Mucosa of rectum (tissue), 2 donors: ENCODE results near the gene ZNF28.
A peak's percentile ranks its signal among the peaks of the same experiment; 100 is the strongest.
"Not testable (repeated sequence)": the region's sequence is repeated elsewhere in the genome, so short reads cannot be mapped to it uniquely, and the experiment has no call there.

Experiments
- H3K27ac ChIP-seq, 2 donors: one replicate each; pipeline ENCODE4 v1.7.0; 2013; ENCODE audit warnings: inconsistent platforms in 2 of 2, low read depth in 2 of 2, low read length in 2 of 2
- H3K27me3 ChIP-seq, 2 donors: one replicate each; pipeline ENCODE4 v1.7.0; 2013; ENCODE audit warnings: low read length in 2 of 2; ENCODE audit not compliant: control insufficient read depth in 2 of 2, insufficient read depth in 2 of 2
- H3K36me3 ChIP-seq, 2 donors: one replicate each; pipeline ENCODE4 v1.7.0; 2013; ENCODE audit warnings: low read length in 2 of 2; ENCODE audit not compliant: control insufficient read depth in 2 of 2, insufficient read depth in 2 of 2
- H3K4me1 ChIP-seq, 2 donors: one replicate each; pipeline ENCODE4 v1.7.0; 2013; ENCODE audit warnings: low read length in 2 of 2, mild to moderate bottlenecking in 1 of 2; ENCODE audit not compliant: control insufficient read depth in 2 of 2, insufficient read depth in 2 of 2
- H3K4me3 ChIP-seq, 2 donors: one replicate each; pipeline ENCODE4 v1.7.0; 2013; ENCODE audit warnings: low read length in 2 of 2
- H3K9ac ChIP-seq, 2 donors: one replicate each; pipeline ENCODE4 v1.7.0; 2013; ENCODE audit warnings: low read length in 2 of 2, low read depth in 1 of 2, mild to moderate bottlenecking in 1 of 2
- H3K9me3 ChIP-seq, 2 donors: one replicate each; pipeline ENCODE4 v1.7.0; 2013; ENCODE audit warnings: low read length in 2 of 2; ENCODE audit not compliant: control insufficient read depth in 2 of 2
- donor health status: healthy.
- donor health status: Normal muscosa, but diverticular disease.

Gene ZNF28

GRCh38 chr19:52821204-52821960, at the start of gene ZNF28:
TSS of gene ZNF28 (minus strand) at chr19:52821633. CDS start at chr19:52817958, 3,675 bp downstream.
- not testable (repeated sequence) for H3K27me3 ChIP-seq, H3K9me3 ChIP-seq, H3K4me1 ChIP-seq
- Histone ChIP-seq H3K27ac (peak within 1 kb of the TSS; percentile 32 to 48), H3K36me3 (peaks cover 7 to 13% of the 10 kb centered on the region in 2 donors), H3K9ac (peak within 1 kb of the TSS; percentile 76 to 81), H3K4me3 (peak within 1 kb of the TSS; percentile 76 to 86)

- H3K27me3 ChIP-seq, H3K9me3 ChIP-seq, H3K9ac ChIP-seq, H3K4me1 ChIP-seq, H3K4me3 ChIP-seq, H3K27ac ChIP-seq, H3K36me3 ChIP-seq: not testable (repeated sequence)
Measured at GRCh38 chr19:52868031-52868430, 46.6 kb upstream of the ZNF28 start.

- not testable (repeated sequence) for H3K27me3 ChIP-seq, H3K4me1 ChIP-seq, H3K9me3 ChIP-seq
- Histone ChIP-seq H3K27ac (peak within 1 kb of the TSS; percentile 44 to 61), H3K9ac (peak within 1 kb of the TSS; percentile 73 to 84), H3K36me3 (peaks cover 8 to 12% of the 10 kb centered on the region in 2 donors), H3K4me3 (peak within 1 kb of the TSS; percentile 78 to 89)
Measured at GRCh38 chr19:52857378-52858191, 36.2 kb upstream of the ZNF28 start, which contains the start of gene ZNF468. TSS of gene ZNF468 (minus strand) at chr19:52857619. CDS start at chr19:52854272, 3,347 bp downstream.

GRCh38 chr19:52856540-52857377, 35.3 kb upstream of the ZNF28 start:
- H3K9ac ChIP-seq: peak overlapping the region; percentile 73 to 84
- H3K4me1 ChIP-seq: not testable (repeated sequence)
- H3K27ac ChIP-seq: peak overlapping the region in 1 of 2 donors; percentile 44

GRCh38 chr19:52847352-52847751, 25.9 kb upstream of the ZNF28 start:
- not testable (repeated sequence) for H3K27me3 ChIP-seq, H3K9ac ChIP-seq, H3K4me3 ChIP-seq, H3K4me1 ChIP-seq, H3K27ac ChIP-seq
- Histone ChIP-seq H3K9me3 (peaks cover 21 to 36% of the 10 kb centered on the region in 2 donors), H3K36me3 (peaks cover 75 to 84% of the 10 kb centered on the region in 2 donors)

More at GRCh38 chr19:52856540-52857377, 35.3 kb upstream of the ZNF28 start:
- H3K9me3 ChIP-seq, H3K27me3 ChIP-seq: not testable (repeated sequence)
- H3K36me3 ChIP-seq: peaks cover 8 to 16% of the 10 kb centered on the region in 2 donors
- H3K4me3 ChIP-seq: peak overlapping the region; percentile 78 to 89

GRCh38 chr19:52840825-52841465, 19.5 kb upstream of the ZNF28 start:
- peak overlapping the region in 1 of 2 donors; percentile 1 for H3K4me3 ChIP-seq

GRCh38 chr19:52834289-52834688, 12.9 kb upstream of the ZNF28 start:
- H3K4me1 ChIP-seq: not testable (repeated sequence)

More at GRCh38 chr19:52840825-52841465, 19.5 kb upstream of the ZNF28 start:
- H3K27ac ChIP-seq, H3K27me3 ChIP-seq, H3K4me1 ChIP-seq, H3K9ac ChIP-seq: not testable (repeated sequence)
- H3K36me3 ChIP-seq: peaks cover 57 to 67% of the 10 kb centered on the region in 2 donors
- H3K9me3 ChIP-seq: peaks cover 57 to 66% of the 10 kb centered on the region in 2 donors

GRCh38 chr19:52833541-52833940, 12.1 kb upstream of the ZNF28 start:
- H3K9me3 ChIP-seq: peaks cover 7 to 20% of the 10 kb centered on the region in 2 donors

More at GRCh38 chr19:52834289-52834688, 12.9 kb upstream of the ZNF28 start:
- not testable (repeated sequence) for H3K4me3 ChIP-seq, H3K27ac ChIP-seq, H3K36me3 ChIP-seq, H3K9ac ChIP-seq, H3K27me3 ChIP-seq
- peaks cover 11 to 23% of the 10 kb centered on the region in 2 donors for H3K9me3 ChIP-seq

GRCh38 chr19:52829866-52830265, 8.4 kb upstream of the ZNF28 start:
- not testable (repeated sequence) for H3K27ac ChIP-seq, H3K4me3 ChIP-seq, H3K4me1 ChIP-seq, H3K9me3 ChIP-seq, H3K9ac ChIP-seq, H3K27me3 ChIP-seq, H3K36me3 ChIP-seq

More at GRCh38 chr19:52833541-52833940, 12.1 kb upstream of the ZNF28 start:
- H3K27ac ChIP-seq, H3K9ac ChIP-seq, H3K4me3 ChIP-seq, H3K4me1 ChIP-seq, H3K36me3 ChIP-seq, H3K27me3 ChIP-seq: not testable (repeated sequence)
